22Rv1 (cell line): Measurements from ENCODE around the gene IGF1R.

Experiments
- ZFX ChIP-seq: fragments of 450-650 bp; IDR thresholded peaks from 2 replicates; pipeline ENCODE4 v1.6.1; 2017; ENCODE audit warnings: antibody characterized with exemption, borderline replicate concordance
- TF ChIP-seq, protein P1 (sequence below): fragments of 450-650 bp; IDR thresholded peaks from 2 replicates; pipeline ENCODE4 v1.5.1; 2017; ENCODE audit warnings: mild to moderate bottlenecking

DNA sequence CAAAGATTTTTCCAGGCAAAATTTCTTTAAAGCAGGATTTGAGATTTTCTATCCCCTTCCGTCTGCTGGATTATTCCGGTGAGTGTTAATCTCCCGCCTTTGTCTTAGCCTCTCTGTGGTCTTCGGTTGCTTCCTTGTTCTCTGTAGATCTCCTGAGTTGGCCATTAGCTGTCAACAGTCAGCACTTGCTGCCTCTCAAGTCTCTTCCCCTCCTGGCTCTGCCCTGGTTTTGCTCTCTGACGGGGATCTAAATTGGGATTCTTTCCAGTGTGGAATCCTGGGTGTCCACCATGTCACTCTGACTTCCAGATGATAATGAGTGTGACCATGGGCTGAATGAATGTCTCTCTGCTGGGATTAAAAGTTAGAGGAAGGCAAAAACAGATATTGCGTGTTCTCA, 121.5 kb downstream of the IGF1R start:
- TF ChIP-seq, protein P1, sequence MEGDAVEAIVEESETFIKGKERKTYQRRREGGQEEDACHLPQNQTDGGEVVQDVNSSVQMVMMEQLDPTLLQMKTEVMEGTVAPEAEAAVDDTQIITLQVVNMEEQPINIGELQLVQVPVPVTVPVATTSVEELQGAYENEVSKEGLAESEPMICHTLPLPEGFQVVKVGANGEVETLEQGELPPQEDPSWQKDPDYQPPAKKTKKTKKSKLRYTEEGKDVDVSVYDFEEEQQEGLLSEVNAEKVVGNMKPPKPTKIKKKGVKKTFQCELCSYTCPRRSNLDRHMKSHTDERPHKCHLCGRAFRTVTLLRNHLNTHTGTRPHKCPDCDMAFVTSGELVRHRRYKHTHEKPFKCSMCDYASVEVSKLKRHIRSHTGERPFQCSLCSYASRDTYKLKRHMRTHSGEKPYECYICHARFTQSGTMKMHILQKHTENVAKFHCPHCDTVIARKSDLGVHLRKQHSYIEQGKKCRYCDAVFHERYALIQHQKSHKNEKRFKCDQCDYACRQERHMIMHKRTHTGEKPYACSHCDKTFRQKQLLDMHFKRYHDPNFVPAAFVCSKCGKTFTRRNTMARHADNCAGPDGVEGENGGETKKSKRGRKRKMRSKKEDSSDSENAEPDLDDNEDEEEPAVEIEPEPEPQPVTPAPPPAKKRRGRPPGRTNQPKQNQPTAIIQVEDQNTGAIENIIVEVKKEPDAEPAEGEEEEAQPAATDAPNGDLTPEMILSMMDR = no peak
- TF ChIP-seq ZFX = no peak
